Common myeloid progenitor, CD34-positive (primary cell): ENCODE results near the gene AQP9.

Experiments used
- CTCF ChIA-PET: fragments of 350-600 bp; sonication (Branson Sonifier 250); formaldehyde crosslinking; loops from one replicate; lab custom pipeline; 2021; ENCODE audit warnings: antibody characterized with exemption; lab: Charles Lee
- POLR2A ChIA-PET: fragments of 350-600 bp; sonication (Branson Sonifier 250); formaldehyde crosslinking; loops from one replicate; lab custom pipeline; 2021; ENCODE audit warnings: antibody characterized with exemption; lab: Charles Lee
- DNase-seq, 3 donors: peaks; one replicate each; pipeline versions ENCODE4 v3.0.0 to v3.0.0-alpha.2; 2013
- H3K27ac ChIP-seq, 2 experiments: 1 replicate in 1 of 2; 2 replicates in 1 of 2; pipeline ENCODE4 v1.7.0; 2013; ENCODE audit warnings: inconsistent platforms in 2 of 2, low read length in 2 of 2, mild to moderate bottlenecking in 2 of 2, low read depth in 1 of 2, moderate library complexity in 1 of 2; ENCODE audit not compliant: severe bottlenecking in 2 of 2, insufficient read depth in 1 of 2, poor library complexity in 1 of 2
- H3K27me3 ChIP-seq, 5 experiments: replicated peaks in 2 of 5; 1 replicate in 3 of 5; 2 replicates in 2 of 5; pipeline versions ENCODE4 v1.6.1 to v1.7.0; 2013; ENCODE audit warnings: low read length in 4 of 5, mild to moderate bottlenecking in 2 of 5, moderate library complexity in 2 of 5, inconsistent platforms in 1 of 5; ENCODE audit not compliant: insufficient read depth in 5 of 5, control insufficient read depth in 4 of 5
- H3K36me3 ChIP-seq, 4 experiments: 1 replicate in 2 of 4; 2 replicates in 2 of 4; pipeline versions ENCODE4 v1.6.1 to v1.7.0; 2013; ENCODE audit warnings: low read length in 3 of 4, control low read depth in 1 of 4, mild to moderate bottlenecking in 1 of 4; ENCODE audit not compliant: control insufficient read depth in 4 of 4, insufficient read depth in 4 of 4
- H3K4me1 ChIP-seq, 4 experiments: 1 replicate in 3 of 4; 2 replicates in 1 of 4; pipeline versions ENCODE4 v1.6.1 to v1.7.1; 2013; ENCODE audit warnings: low read length in 3 of 4, mild to moderate bottlenecking in 3 of 4, control low read depth in 1 of 4, inconsistent platforms in 1 of 4, moderate library complexity in 1 of 4; ENCODE audit not compliant: control insufficient read depth in 4 of 4, insufficient read depth in 4 of 4; ENCODE audit errors: control extremely low read depth in 1 of 4
- H3K4me3 ChIP-seq, 7 experiments: 1 replicate in 4 of 7; 2 replicates in 3 of 7; pipeline versions ENCODE4 v1.5.1 to v1.7.0; 2013; ENCODE audit warnings: mild to moderate bottlenecking in 7 of 7, low read length in 6 of 7, moderate library complexity in 6 of 7, inconsistent platforms in 2 of 7, low read depth in 2 of 7, control low read depth in 1 of 7; ENCODE audit not compliant: insufficient read depth in 4 of 7, control insufficient read depth in 1 of 7; ENCODE audit errors: extremely low read depth in 1 of 7
- H3K9me3 ChIP-seq, 5 experiments: 1 replicate in 4 of 5; 2 replicates in 1 of 5; pipeline versions ENCODE4 v1.6.1 to v1.7.1; 2013; ENCODE audit warnings: low read length in 4 of 5, mild to moderate bottlenecking in 2 of 5, inconsistent platforms in 1 of 5, low read depth in 1 of 5, moderate library complexity in 1 of 5; ENCODE audit not compliant: control insufficient read depth in 4 of 5, insufficient read depth in 2 of 5; ENCODE audit errors: control extremely low read depth in 1 of 5
- WGBS: methylation state at CpG from one replicate; pipeline ENCODE4 v1.1.5; 2013; ENCODE audit not compliant: insufficient coverage; 5-methylcytosine and 5-hydroxymethylcytosine counted together

Gene AQP9

GRCh38 chr15:58229297-58229768 lies 91.2 kb downstream of the AQP9 start:
- no peak overlapping the region for H3K4me3 ChIP-seq
- no peaks in the 10 kb centered on the region for H3K9me3 ChIP-seq
- 30% methylated on average over 2 of the region's 8 CpGs for WGBS
- peaks cover 0 to 11% (median 1%) of the 10 kb centered on the region in 4 experiments for H3K4me1 ChIP-seq
- H3K27me3 ChIP-seq: peaks cover 0 to 3% (median 0%) of the 10 kb centered on the region in 5 experiments
- DNase-seq: no peak
- H3K36me3 ChIP-seq: no peaks in the 10 kb centered on the region
- CTCF ChIA-PET: no interaction called here
- POLR2A ChIA-PET: no interaction called here
- no peak overlapping the region for H3K27ac ChIP-seq

DNA sequence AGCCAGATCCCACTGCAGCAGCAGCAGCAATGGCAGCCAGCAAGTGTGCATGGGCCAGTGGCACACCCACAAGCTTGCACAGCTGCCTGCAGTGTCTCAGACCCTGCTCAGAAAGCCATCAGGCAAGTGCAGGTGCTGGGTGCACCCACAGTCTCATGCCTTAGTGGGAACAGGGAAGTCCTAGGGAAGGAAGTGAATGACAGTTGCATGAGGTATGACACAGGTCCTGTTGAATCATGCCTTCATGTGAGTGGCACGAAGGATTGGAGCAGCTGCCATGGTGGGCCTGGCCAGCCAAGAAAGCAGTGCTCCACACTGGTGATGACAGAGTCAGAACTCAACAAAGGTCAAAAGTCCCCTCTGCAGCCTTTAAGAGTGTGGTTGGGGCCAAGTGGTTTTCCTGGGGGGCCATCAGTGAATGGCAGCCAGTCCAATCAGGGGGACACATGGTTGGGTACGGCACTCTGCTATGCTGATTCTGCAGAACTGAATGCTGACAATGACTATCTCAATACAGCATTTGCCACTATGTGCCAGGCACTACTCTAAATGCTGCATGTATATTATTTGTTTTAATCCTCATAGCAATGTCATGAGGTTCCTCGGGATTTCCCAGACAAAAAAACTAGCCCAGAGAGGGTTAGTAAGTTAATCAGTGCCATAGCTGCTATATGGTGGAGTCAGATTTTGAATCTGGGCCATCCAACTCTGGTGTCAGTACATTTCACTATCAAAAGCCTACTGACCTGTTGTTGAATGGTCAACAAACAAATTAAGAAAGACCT lies 94.3 kb downstream of the AQP9 start:
- H3K4me3 ChIP-seq: no peak overlapping the region
- H3K4me1 ChIP-seq: peaks cover 0 to 11% (median 1%) of the 10 kb centered on the region in 4 experiments
- H3K27ac ChIP-seq: no peak overlapping the region
- ChIA-PET POLR2A (no interaction called here), CTCF (interaction anchor here (1.5 kb wide), 1 partner anchor 9 kb away, joined by 4 read pairs; no protein-coding TSS in a partner anchor)
- peaks cover 0 to 2% (median 0%) of the 10 kb centered on the region in 5 experiments for H3K9me3 ChIP-seq
- no peaks in the 10 kb centered on the region for H3K36me3 ChIP-seq
- H3K27me3 ChIP-seq: peaks cover 0 to 3% (median 0%) of the 10 kb centered on the region in 5 experiments
- DNase-seq: peak in 2 of 3 donors; percentile 33 to 58
- WGBS: 58% methylated on average over 2 of the region's 3 CpGs

DNA sequence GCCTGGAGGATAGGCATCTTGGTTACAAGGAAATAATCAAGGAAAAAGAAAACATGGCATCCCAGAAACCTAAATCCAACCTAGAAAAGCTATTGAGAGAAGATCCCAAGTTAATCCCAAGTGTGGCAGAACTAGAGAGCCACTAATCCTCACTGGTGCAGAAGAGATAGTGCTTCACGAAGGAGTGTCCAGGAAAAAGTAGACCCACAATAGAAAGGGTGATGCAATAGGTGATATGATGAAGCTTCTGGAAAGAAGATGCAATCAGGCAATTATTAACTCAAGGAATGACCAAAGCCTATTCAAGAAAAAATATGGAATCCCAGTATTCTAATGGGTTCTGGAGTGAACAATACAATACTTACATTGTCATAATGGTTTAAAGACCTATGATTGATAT lies 95.2 kb downstream of the AQP9 start:
- 80% methylated on average over 1 of the region's 1 CpG for WGBS
- H3K4me3 ChIP-seq: no peak overlapping the region
- peaks cover 0 to 3% (median 0%) of the 10 kb centered on the region in 5 experiments for H3K27me3 ChIP-seq
- ChIA-PET CTCF (interaction anchor here (1.5 kb wide), 1 partner anchor 10 kb away, joined by 4 read pairs; no protein-coding TSS in a partner anchor), POLR2A (no interaction called here)
- peaks cover 0 to 2% (median 0%) of the 10 kb centered on the region in 5 experiments for H3K9me3 ChIP-seq
- H3K36me3 ChIP-seq: no peaks in the 10 kb centered on the region
- no peak for DNase-seq
- peaks cover 0 to 11% (median 1%) of the 10 kb centered on the region in 4 experiments for H3K4me1 ChIP-seq
- no peak overlapping the region for H3K27ac ChIP-seq
